Measurements from ENCODE around the gene NCR3LG1.
"Not testable (repeated sequence)": the region's sequence is repeated elsewhere in the genome, so short reads cannot be mapped to it uniquely, and the experiment has no call there.

The NCR3LG1 gene

DNA sequence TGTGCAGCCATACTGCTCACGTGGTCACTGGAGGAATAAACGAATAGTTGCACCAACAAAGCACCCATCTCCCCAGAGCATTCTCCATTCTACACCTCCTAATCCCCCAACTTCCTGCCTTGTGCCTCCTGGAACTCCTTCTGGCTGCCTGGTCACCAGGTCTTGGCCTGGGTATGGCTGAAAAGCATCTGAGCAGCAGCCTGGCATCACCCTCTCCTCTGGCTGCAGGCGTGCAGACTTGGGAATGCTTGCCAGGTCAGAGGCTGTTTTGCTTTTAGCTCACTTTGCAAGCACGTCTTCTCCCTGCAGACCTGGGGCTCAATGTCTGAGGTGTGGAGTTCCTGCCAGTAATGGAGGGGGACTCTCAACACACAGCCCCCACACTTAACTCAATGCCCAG, 70.2 kb downstream of the NCR3LG1 start:
- no peak overlapping the region for H3K27ac ChIP-seq
- ChIA-PET CTCF (no interaction called here), POLR2A (ENCODE audit: low non-redundant PET) (no interaction called here)
- TF ChIP-seq, protein P1, sequence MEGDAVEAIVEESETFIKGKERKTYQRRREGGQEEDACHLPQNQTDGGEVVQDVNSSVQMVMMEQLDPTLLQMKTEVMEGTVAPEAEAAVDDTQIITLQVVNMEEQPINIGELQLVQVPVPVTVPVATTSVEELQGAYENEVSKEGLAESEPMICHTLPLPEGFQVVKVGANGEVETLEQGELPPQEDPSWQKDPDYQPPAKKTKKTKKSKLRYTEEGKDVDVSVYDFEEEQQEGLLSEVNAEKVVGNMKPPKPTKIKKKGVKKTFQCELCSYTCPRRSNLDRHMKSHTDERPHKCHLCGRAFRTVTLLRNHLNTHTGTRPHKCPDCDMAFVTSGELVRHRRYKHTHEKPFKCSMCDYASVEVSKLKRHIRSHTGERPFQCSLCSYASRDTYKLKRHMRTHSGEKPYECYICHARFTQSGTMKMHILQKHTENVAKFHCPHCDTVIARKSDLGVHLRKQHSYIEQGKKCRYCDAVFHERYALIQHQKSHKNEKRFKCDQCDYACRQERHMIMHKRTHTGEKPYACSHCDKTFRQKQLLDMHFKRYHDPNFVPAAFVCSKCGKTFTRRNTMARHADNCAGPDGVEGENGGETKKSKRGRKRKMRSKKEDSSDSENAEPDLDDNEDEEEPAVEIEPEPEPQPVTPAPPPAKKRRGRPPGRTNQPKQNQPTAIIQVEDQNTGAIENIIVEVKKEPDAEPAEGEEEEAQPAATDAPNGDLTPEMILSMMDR (conservative IDR thresholded peaks at IDR 0.05; ENCODE audit: low read depth), result no peak
- DNase-seq (ENCODE audit: low spot score), result no peak

DNA sequence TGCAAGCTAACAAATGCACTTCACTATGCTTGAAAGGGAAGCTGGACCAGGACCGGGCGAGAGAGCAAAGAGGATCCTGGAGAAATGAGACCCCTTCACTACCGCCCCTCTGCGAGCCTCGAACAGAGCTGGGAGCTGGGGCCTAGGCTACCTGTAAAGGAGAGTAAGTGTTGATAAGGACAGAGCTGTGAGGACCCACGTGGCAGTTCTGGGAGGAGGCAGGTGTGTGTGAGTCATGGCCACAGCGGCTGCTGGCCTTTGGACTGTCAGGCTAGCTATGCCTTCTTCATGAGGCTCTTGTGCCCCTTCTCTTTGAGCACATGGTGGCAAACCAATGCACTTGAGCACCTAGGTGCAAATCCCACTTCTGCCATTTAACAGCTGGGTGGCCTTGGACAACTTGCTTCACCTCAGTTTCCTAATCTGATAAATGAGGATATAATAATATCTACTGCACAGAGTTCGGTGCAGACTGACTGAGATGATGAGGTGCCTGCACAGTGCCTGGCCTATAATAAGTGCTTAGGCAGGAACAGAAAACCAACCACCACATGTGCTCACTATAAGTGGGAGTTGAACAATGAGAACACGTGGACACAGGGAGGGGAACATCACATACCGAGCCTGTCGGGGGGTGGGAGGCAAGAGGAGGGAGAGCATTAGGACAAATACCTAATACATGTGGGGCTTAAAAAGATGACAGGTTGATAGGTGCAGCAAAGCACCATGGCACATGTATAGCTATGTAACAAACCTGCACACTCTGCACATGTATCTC, 72.1 kb downstream of the NCR3LG1 start:
- TF ChIP-seq, protein P1 (conservative IDR thresholded peaks at IDR 0.05; ENCODE audit: low read depth), result no peak
- ChIA-PET CTCF (no interaction called here), POLR2A (ENCODE audit: low non-redundant PET) (no interaction called here)
- H3K27ac ChIP-seq, result no peak overlapping the region
- DNase-seq (ENCODE audit: low spot score), result no peak

DNA sequence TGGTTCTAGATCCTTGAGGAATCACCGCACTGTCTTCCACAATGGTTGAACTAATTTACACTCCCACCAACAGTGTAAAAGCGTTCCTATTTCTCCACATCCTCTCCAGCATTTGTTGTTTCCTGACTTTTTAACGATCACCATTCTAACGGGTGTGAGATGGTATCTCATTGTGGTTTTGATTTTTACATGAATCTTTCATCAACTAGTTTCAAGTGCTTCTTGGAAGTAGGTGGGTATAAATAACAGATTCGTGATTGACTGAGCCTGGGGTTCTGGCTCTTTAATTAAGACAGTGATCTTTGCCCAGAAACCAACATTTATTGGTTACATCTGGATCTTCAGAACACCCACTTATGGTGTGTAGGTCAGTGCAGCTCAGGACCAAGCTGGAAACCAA, 74.6 kb downstream of the NCR3LG1 start:
- DNase-seq (ENCODE audit: low spot score); POLR2A ChIA-PET (ENCODE audit: low non-redundant PET); H3K27ac ChIP-seq; CTCF ChIA-PET: not testable (repeated sequence)

Measured in RWPE1 (cell line).